Ramos (cell line): ENCODE data around the gene VSTM4.

Source experiments
- in situ Hi-C: fragments of 300-500 bp; cut with MboI; formaldehyde crosslinking; loops from one replicate; pipeline ENCODE4 v1.14.3; 2022; ENCODE audit warnings: low sequenced_read_pairs; ENCODE audit not compliant: unreplicated experiment

Gene VSTM4

DNA sequence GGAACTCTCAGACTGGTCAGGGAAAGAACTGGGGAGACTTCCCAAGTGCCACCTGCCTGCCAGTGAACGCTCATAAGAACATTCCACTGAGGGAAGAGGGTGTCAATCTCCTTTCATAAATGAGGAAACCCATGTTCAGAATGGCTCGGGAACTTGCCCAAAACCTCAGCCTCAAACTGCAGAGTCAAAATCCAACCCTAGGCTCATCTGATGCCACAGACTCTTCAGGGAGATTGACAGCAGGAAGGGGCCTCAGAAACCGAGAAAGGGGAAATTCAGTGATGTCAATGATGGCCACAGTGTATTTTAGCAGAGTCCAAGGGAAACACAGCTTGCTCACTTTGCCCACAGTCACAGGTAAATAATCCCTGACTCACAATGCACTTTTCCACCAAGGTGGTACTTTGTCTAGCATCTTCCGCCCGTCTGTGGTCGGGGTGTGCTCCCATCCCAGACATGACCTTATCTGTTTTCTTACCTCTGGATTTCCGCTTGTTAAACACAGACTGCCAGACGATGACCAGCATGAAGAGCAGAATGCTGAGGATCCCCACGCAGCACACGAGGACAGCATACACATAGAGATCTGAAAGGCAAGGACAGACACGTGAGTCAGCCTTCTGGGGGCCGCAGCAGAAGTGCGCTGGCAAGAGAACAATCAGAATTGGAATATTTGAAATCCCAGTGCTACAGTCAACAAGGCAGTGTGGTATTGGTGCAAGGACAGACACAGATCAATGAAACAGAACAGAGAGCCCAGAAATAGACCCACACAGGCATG is 38.4 kb downstream of the VSTM4 start:
- in situ Hi-C loops, result no loop called here

DNA sequence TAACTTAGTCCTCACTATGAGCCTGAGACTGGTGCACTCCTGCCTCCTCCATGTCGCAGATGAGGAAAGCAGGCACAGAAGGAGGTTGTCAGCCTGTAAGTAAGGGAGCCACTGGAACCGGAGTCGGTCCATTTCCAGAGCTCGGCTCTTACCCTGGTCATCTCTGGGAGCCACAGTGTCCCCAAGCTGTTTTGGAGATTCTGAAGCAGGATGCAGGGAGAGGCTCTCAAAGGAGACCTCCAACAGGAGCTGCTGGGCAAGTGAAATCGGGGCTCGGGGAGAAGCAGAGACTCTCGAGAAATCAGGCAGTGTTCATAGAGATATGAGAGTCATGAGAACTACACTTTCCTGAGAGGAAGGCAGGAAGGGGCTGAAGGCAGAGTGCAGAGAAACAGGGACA is 39.0 kb downstream of the VSTM4 start:
- in situ Hi-C loops, result no loop called here

DNA sequence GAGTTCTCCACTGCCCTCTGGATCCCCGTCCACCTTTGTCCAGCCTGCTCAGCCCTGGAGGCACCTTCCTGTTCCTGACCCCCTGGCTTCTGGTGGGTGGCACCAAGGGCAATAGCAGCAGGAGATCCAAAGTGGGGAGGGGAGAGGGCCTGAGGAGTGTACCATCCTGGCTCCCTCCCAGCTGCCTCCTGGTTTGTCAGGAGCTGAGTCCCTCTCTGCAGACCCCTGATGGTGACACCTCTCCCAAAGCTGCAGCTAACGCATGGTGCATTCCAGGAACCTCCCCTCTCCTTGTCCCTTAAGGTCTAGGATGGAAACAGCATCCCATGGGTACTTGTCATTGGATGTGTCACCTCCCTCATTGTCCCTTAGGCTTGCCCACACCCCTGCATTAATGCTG is 39.6 kb downstream of the VSTM4 start:
- in situ Hi-C loops, result no loop called here

DNA sequence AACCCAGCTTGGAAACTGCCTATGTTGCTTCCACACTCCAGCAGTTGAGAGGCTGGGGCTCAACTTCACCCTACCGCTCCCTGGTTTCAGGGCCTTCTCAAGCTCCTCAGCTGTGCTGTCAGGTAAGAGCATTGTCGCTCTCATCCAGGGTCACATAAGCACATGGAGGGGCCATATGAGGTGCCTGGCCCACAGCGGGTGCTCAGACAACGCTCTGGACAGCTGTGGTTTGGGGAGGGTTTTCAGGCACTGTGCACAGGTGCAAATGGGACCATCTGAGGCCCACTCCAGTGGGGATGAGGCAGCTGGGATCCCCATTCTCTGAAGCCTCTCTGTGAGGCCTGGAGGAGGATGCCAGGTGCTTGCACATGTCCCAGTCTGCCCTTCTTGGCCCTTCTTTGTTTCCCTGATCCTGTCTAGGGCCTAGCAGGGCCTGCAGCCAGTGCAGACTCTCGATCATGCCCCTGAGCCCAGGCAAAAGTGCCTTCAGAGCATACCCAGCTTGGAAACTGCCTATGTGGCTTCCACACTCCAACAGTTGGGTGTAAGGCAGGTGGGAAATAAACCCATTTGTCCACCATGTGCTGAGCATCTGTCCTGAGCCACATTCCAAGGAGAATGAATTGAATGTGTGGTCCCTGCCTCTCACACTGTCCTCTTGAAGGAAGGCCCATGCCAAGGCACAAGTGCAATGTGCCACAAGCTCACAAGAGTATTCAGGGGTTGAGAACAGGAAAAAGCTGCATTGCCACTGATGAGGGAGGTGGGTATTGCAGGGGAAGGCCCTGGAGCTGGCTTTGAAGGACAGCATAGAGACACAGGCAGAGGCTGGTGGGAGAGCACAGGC is 40.3 kb downstream of the VSTM4 start:
- in situ Hi-C loops, result no loop called here

DNA sequence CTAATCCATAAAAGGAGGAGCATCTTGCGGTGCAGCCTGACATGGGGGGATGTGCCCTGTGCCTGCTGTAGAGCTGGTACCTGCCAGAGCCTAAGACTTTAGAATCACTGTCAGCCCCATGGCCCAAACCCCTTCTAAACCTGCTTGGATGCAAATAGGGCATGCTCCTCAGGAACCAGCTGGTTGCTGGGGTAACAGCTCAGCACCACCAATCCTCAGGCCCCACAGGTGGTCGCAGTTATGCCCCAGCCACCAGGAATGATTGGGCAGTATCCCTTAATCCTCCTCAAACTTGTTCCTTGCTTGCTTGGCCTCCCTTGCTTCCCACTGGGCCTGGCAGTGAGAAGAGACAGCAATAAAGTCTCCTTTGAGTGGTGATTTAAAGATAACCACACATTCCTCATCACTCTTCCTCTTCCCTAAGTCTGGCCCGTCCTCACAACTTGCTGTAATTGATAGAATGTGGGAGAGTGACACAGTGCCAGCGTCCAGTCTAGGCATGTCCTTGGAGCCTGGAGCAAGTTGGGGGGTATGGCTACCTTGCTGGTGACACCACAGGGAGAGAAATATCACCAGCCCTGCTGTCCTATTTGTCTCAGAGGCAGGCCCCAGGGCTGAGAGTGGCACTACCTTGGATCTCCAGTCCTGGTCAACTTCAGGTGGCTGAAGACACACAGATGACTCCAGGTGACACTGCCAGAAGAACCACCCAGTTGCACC is 43.0 kb downstream of the VSTM4 start:
- in situ Hi-C loops, result no loop called here

DNA sequence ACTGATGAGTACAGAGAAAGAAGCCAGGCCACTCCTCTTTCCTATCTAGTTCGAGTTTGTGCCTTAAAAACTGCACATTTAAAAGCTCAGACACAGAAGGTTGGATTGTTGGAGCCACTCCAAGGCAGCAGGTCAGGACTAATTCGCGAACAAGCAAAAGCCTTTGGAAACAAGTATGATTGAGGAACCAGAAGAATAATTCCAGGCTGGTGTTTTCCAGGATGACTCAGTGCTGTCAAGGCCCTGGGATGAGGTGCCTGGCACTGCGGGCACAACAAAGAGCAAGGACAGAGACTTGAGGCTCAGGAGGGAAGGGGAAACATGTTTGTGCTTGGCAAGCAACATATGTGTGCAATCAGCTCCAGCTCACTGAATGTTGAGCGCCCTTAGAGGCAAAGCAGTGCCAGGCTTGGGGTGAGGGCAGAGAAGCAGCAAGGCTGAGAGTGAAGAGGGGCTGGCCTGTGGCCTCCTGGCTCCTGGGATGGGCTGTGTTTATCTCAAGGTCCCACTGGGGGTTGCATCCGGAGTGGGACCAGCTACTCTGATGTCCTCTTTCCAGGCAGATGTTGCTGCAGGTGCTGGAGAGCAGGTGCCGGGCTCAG is 44.1 kb downstream of the VSTM4 start:
- in situ Hi-C loops, result no loop called here

DNA sequence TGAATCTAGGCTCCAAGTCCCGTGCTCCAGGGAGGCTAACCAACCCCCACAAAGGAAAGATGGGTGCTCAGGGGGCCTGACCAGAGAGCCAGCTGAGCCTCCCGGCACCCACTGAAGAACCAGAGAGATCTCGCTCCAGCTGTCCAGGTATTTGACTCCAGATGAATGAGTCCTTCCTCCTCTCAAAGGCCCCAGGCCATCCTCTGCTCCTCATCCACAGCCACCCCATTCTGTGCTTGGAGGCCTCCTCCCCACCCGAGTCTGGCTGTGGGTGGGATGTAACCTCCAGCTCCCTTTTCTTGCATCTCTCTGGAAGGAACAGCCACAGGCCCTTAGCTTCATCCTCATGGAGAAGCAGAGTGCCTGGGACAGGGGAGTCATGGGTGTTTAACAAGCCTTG is 44.6 kb downstream of the VSTM4 start:
- in situ Hi-C loops, result no loop called here

DNA sequence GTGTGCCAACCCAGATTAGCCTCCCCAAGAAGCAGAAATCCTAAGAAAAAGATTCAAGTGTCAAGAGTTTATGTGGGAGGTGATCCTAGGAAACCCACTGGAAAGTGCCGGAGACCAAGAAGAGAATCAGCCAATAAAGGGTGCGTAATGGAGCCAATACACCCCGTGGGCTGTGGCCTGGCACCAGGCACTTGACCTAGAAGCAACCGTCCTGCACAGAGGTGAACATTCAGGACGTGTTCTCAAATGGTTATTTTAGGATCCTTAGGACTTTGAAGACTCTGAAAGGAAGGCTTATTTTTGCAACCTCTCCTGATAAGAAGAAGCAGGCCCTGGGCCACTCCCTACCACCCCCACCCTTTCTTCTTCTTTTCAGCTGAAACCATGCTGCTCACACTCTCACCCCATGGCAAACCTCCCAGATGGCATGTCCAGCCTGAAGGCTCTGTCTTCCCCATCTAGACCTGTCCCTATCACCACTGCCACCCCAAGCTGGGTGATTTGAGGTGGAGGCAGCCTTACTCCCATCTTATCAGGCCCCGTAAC is 46.6 kb downstream of the VSTM4 start:
- in situ Hi-C loops, result no loop called here

DNA sequence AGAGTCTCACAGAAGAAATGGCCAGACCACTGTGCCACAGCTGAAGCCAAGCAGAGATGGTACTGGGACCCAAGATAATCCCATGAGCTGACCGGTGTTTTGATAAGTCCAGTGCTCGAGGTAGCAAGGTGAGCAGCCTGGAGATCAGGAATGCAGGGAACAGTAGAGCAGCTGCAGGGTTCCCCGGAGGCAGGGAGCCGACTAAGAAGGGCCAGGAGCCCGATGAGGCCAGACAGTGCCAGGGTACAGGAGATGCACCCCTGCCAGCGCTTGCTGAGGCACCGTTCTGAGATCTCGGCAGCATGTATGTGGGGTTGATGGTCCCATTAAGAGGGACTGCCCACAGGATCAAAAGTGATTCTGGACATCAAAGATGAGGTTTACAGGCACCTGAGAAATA is 47.1 kb downstream of the VSTM4 start:
- in situ Hi-C loops, result no loop called here

DNA sequence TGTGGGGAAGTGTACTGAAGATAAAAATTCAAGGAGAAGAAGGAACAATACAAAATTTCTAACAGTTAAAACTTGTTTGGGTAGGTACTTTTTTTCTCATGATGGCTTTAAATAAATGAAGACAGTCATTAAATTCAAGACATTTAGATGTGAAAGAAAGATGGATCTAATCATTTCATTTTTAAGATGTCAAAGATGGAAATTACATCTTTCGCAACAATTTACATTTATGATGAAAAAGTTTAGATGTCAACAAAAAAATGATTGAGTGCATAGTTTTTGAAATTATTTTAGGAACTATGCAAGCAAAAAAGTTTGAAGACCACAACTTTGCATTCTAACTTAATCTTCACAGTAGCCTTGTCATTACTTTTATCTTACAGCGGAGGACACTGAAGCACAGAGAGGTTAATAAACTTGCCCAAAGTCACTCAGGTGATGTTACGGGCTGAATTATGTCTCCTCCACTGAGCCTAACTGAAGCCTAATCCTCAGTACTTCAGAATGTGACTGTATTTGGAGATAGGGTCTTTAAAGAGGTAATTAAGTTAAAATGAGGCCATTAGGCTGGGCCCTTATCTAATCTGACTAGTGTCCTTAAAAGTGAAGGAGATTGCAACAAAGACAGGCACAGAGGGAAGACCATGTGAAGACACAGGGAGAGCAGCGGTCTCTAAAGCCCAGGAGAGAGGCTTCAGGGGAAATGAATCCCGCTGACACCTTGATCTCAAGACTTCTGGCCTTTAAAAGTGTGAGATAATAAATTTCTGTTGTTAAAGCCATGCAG is 48.2 kb downstream of the VSTM4 start:
- in situ Hi-C loops, result no loop called here

DNA sequence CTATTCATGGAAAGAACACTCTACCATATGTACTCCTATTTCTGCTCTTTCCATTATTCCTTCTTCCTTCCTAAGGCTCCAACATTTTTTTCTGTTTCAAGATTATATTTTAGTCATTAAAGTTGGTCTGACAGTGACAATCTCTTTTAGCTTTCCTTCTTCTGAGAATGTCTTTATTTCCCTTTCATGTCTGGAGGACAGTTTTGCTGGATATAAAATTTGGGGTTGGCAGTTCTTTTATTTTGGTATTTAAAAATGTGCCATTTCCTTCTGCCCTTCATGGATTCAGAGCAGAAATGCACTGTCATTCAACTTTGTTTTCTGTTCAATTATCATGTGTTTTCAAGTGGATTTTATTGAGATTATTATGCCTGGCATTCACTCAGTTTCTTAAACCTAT is 53.1 kb downstream of the VSTM4 start:
- in situ Hi-C loops, result no loop called here

DNA sequence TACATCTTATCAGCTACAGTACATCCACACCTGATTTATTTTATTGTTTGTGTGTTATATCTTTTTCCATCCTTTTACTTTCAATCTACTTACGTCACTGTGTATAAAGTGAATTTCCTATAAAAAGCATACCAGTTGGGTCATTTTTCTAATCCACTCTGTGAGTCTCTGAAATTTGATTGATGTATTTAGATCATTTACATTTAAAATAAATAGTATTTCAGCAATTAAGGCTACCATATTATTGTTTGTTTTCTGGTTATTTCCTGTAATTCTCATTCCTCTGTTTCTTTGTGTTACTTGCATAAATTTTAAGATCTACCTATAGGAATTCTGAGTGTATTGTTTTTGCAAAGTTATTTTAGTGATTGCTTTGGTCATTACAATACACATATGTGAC is 53.7 kb downstream of the VSTM4 start:
- in situ Hi-C loops, result no loop called here

DNA sequence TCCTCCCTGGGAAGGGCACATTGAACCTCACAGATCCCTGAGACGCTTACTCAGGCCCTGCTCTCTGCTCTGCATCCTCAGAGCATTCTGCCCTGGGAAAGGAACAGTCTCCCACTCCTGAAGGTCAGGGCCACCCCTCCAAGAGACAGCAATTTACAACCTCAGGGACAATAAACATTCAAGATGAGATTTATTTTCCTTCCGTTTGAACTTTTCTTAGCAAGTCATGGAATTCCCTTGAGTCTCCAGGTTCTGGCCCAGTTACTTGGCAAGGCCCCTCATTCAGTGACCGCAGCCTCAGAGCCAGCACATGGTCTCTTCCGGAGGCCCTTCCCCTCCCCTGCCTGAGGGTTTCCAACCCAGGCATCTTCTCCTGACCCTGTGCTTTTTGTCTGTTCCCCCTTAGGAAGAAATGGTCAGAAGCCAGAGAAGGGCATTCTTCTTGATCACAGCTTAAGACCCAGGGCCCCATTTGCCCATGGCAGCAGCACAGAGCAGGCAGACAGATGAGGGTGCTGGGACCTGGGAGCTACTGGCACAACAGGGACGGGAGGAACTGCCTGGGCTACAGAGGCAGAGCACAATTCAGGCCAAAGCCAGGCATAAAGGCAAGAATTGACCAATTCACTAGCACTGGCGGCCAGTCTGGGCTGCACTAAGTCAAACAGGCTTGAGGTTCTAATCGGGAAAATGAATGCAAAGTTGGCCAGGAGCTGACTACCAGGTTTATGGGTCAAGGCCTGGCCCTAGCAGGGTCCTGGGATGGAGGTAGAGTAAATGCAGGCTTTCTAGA is 56.7 kb downstream of the VSTM4 start:
- in situ Hi-C loops, result no loop called here

DNA sequence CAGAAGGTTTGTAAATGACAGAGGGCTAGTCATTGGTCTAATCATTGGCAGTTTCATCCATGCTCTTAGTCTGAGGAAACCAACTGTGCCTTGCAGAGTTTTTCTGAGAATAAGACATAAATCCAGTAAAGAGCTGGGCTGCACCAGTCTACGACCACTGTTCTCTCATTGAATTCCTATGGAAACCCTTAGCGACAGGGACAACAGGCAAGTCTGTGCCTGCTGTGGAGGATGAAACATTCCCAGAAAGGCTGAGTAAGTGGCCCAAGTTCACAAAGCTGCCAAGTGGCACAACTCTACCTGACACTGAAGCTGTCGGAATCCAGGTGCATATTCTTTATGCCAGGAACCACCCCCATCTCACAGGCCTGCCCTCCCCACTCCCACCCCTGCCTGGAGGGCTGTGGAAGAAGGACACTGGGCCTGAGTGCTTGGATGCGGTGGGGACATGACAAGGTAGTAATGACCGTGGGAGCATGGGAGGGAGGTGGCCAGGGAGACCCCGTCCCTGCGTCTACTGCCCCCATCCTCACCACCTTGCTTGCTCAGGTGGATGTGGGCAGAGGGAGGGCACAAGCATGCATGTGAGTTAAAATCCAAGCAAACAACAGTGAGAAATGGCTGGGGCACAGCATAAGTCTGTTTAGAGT is 58.0 kb downstream of the VSTM4 start:
- in situ Hi-C loops, result no loop called here

DNA sequence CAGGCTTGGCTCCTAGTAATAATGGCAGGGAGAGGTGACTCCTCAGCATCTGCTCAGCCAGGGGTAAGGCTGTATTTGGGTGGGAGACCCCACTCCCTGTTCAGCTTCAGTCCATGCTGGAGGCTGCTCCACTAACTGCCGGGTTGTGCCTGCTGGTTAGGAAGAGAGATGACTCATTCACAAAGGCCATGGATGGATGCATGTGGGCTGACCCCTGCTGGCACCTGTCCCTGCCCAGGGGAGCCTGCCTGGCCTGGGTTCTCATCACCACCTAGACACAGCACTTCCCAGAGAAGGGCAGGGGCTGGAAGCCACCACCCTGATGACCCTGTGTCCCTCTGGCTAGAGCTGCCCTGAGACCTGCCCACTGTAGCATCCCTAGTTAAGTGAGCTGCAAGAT is 59.0 kb downstream of the VSTM4 start:
- in situ Hi-C loops, result no loop called here

DNA sequence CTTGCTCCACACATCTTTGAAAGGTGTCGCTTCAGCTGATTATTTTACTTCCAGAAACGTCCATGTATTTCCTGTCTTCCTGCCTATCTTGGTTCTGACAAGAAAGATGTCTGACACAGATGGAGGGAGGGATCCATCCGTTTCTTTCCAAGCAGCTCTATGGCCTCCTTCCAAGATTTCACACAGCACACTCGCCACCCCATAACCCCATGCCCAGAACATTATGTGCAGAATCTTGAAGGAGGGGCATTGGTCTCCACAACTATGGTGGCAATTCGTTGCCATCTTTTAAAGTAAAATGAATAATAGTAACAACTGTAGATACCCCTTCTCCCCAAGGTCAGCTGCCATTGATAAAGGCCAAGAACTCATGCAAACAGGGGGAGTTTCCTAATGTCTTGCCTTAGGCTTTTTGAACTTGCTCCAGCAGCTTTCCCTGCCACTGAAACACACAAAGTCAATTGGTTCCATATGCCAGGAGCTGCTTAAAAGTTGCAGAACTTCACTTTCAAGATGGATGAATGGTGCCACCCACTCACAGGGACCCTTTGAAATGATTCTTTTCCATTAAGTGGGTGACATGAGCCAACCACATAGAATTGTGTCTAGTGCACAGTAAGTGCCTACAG is 60.0 kb downstream of the VSTM4 start:
- in situ Hi-C loops, result no loop called here

DNA sequence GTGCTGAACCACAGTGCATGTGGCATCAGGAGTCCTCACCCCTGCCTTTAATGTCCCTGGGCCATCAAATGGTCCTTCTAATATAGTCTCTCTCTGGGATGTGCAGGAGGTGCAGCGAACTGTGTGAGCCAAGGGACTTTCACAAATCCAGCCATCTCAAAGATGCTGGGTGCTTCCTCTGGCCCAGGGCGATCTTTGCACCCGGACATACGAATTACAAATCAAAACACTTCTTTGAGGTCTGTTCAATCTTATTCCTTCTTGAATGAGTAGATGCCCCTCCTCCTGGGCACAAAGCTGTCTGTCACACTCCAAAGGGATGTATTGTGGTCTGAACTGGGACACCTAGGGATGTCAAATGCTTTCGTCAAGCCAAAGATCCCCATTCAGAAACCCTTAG is 60.6 kb downstream of the VSTM4 start:
- in situ Hi-C loops, result no loop called here
